ENCODE measurements around the gene GDF2. TPM values are rescaled to one million over a fixed set of nuclear protein-coding genes. Genes with fewer than 3 reads are reported as not detected.

The GDF2 gene
- polyA plus RNA-seq, 1 experiment: not detected

- DNase-seq (ENCODE audit: low read depth, low spot score): no peak
- no peaks in the 10 kb centered on the region for H3K9me3 ChIP-seq (ENCODE audit: control insufficient read depth, insufficient read depth, low read length)
- ChIA-PET CTCF (interaction anchor here (1.1 to 7.6 kb wide), 13 partner anchors 9 to 319 kb away, joined by 3 to 167 read pairs (median 9); no protein-coding TSS in a partner anchor), POLR2A (no interaction called here)
- H3K4me3 ChIP-seq (ENCODE audit: low read depth, low read length): no peak overlapping the region
- no peak overlapping the region for H3K27ac ChIP-seq (ENCODE audit: low read depth, low read length)
- H3K27me3 ChIP-seq (ENCODE audit: control insufficient read depth, insufficient read depth, low read length): peaks cover 10% of the 10 kb centered on the region
- TF ChIP-seq, protein P1, sequence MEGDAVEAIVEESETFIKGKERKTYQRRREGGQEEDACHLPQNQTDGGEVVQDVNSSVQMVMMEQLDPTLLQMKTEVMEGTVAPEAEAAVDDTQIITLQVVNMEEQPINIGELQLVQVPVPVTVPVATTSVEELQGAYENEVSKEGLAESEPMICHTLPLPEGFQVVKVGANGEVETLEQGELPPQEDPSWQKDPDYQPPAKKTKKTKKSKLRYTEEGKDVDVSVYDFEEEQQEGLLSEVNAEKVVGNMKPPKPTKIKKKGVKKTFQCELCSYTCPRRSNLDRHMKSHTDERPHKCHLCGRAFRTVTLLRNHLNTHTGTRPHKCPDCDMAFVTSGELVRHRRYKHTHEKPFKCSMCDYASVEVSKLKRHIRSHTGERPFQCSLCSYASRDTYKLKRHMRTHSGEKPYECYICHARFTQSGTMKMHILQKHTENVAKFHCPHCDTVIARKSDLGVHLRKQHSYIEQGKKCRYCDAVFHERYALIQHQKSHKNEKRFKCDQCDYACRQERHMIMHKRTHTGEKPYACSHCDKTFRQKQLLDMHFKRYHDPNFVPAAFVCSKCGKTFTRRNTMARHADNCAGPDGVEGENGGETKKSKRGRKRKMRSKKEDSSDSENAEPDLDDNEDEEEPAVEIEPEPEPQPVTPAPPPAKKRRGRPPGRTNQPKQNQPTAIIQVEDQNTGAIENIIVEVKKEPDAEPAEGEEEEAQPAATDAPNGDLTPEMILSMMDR (IDR thresholded peaks at IDR 0.05; ENCODE audit: low read depth, low read length): no peak
Measured at GRCh38 chr10:47312663-47312995, 9.6 kb upstream of the GDF2 start.

DNA sequence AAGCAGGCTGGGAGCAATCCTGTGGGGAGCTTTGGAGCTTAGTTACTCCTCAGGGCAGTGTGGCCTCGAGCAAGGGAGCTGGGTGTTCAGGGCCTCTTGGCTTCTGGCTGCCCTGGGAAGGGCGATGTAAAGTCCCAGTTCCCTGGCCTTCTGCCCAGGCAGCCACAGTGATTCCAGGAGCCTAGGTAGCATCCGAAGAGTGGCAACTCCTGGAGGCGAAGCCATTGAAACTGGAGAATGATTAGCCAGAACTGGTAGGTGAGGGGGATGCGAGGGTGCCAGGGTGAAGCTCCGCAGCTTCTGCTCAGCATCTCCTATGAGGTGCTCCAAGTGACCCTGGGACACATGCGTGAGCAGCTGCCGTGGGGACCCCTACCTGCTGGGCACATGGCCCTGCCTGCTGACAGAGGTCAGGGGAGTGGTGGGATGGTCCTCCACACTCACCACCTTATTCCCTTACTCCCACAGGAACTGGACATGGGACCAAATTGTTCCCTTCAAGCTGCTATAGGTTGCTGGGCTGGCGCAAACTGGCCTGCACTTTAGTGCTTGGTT, 7.8 kb upstream of the GDF2 start:
- ChIA-PET CTCF (interaction anchor here (1.6 to 7.6 kb wide), 4 partner anchors 268 to 321 kb away, joined by 6 to 167 read pairs (median 70); no protein-coding TSS in a partner anchor), POLR2A (no interaction called here)
- Histone ChIP-seq H3K27me3 (ENCODE audit: control insufficient read depth, insufficient read depth, low read length) (peaks cover 7% of the 10 kb centered on the region), H3K27ac (ENCODE audit: low read depth, low read length) (no peak overlapping the region), H3K9me3 (ENCODE audit: control insufficient read depth, insufficient read depth, low read length) (no peaks in the 10 kb centered on the region), H3K4me3 (ENCODE audit: low read depth, low read length) (no peak overlapping the region)
- TF ChIP-seq, protein P1 (IDR thresholded peaks at IDR 0.05; ENCODE audit: low read depth, low read length): no peak
- no peak for DNase-seq (ENCODE audit: low read depth, low spot score)

DNA sequence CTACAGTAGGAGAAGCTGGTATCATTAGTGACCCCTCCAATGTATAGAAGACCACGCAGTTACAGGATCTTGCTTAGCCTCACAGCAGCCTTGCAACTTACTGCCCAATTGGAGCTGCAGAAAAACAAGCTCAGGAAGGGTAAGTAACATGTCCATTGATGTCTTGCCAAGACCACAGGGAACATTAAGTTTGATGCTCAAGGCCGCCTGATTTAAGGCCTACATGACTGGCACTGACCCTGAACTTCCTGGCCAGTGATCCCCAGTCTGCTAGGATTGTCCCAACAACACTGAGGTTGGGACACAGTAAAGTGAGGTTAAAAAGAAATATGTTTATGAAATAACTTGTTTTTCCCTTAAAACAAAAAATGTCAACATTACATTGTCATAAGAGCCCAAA, 6.8 kb upstream of the GDF2 start:
- peaks cover 12% of the 10 kb centered on the region for H3K27me3 ChIP-seq (ENCODE audit: control insufficient read depth, insufficient read depth, low read length)
- TF ChIP-seq, protein P1 (IDR thresholded peaks at IDR 0.05; ENCODE audit: low read depth, low read length): no peak
- H3K9me3 ChIP-seq (ENCODE audit: control insufficient read depth, insufficient read depth, low read length): no peaks in the 10 kb centered on the region
- no peak for DNase-seq (ENCODE audit: low read depth, low spot score)
- ChIA-PET POLR2A (no interaction called here), CTCF (interaction anchor here (7.6 kb wide), 1 partner anchor 269 kb away, joined by 167 read pairs; no protein-coding TSS in a partner anchor)
- H3K27ac ChIP-seq (ENCODE audit: low read depth, low read length): no peak overlapping the region
- H3K4me3 ChIP-seq (ENCODE audit: low read depth, low read length): no peak overlapping the region

DNA sequence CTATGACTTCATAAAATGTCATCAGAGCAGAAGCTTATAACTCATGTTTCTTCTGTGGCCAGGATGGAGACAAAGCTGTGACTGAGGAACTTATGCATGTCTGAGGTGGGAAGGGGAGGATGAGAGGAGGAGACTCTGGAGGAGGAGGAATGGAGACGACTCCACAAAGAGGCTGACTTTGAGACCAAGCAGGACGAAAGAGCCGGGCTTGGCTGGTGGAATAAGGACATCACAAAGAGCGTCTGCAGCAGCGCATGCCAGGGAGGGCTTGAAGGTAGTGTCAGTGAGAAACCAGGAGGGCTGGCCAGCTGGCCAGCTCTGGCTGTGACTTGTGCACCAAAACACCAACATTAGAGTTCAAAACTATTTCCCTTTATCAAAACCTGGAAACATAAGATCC, 6.1 kb upstream of the GDF2 start:
- POLR2A ChIA-PET: no interaction called here
- no peak overlapping the region for H3K27ac ChIP-seq (ENCODE audit: low read depth, low read length)
- H3K4me3 ChIP-seq (ENCODE audit: low read depth, low read length): no peak overlapping the region
- H3K27me3 ChIP-seq (ENCODE audit: control insufficient read depth, insufficient read depth, low read length): peaks cover 18% of the 10 kb centered on the region
- H3K9me3 ChIP-seq (ENCODE audit: control insufficient read depth, insufficient read depth, low read length): no peaks in the 10 kb centered on the region
- DNase-seq (ENCODE audit: low read depth, low spot score): no peak
- TF ChIP-seq, protein P1 (IDR thresholded peaks at IDR 0.05; ENCODE audit: low read depth, low read length): no peak
- CTCF ChIA-PET: interaction anchor here (0.8 kb wide), 1 partner anchor 269 kb away, joined by 3 read pairs; no protein-coding TSS in a partner anchor

DNA sequence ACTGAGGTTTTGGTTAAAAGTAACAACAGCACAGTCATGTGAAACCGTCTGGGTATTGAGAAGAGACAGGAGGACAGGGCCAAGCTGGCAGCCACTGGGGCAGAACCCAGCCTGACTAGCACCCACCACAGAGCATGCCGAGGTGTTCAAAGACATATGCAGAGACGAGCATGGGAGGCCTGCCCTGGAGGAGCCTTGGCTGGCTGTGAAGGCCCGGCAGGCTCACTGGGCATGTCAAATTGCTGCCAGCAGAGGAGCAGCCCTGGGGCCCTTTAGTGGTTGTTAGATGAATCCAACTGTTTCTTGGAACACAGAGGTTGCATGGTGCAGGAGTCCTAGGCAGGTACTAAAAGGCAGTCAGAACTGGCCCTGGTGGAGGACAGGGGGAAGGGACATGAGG, 5.0 kb upstream of the GDF2 start:
- POLR2A ChIA-PET: no interaction called here
- Histone ChIP-seq H3K4me3 (ENCODE audit: low read depth, low read length) (no peak overlapping the region), H3K27ac (ENCODE audit: low read depth, low read length) (no peak overlapping the region), H3K9me3 (ENCODE audit: control insufficient read depth, insufficient read depth, low read length) (no peaks in the 10 kb centered on the region), H3K27me3 (ENCODE audit: control insufficient read depth, insufficient read depth, low read length) (peaks cover 29% of the 10 kb centered on the region)
- TF ChIP-seq, protein P1 (IDR thresholded peaks at IDR 0.05; ENCODE audit: low read depth, low read length): no peak
- CTCF ChIA-PET: interaction anchor here (1.2 kb wide), 1 partner anchor 23 kb away, joined by 4 read pairs; no protein-coding TSS in a partner anchor
- no peak for DNase-seq (ENCODE audit: low read depth, low spot score)

Measured in AG04450 (cell line).